MCF 10A (cell line): Measurements from ENCODE around the gene SIGLEC7. TPM values are rescaled to one million over a fixed set of nuclear protein-coding genes. Genes with fewer than 3 reads are reported as not detected.

Source experiments
- Bru-seq: library from RNA; stranded (reverse); fragments of 400-500 nt; gene quantifications from one replicate; lab custom pipeline; 2021; lab: Mats Ljungman, UMichigan
- BruChase-seq, 2 experiments: library from RNA; stranded (reverse); fragments of 400-500 nt; gene quantifications; one replicate each; lab custom pipeline; 2021; lab: Mats Ljungman, UMichigan
- BruUV-seq: library from RNA; stranded (reverse); fragments of 400-500 nt; replicated peaks from 2 replicates; lab custom pipeline; 2021; lab: Mats Ljungman, UMichigan
- CTCF ChIA-PET: fragments of 300-600 bp; sonication (Branson Sonifier 250); formaldehyde crosslinking; extraction: SDS; loops from one replicate; lab custom pipeline; 2021; ENCODE audit warnings: antibody characterized with exemption, inconsistent platforms; lab: Yijun Ruan, JAX
- POLR2A ChIA-PET: fragments of 300-600, 350-650 bp; sonication (Branson Sonifier 250); formaldehyde crosslinking; extraction: SDS; loops from one replicate; lab custom pipeline; 2020; ENCODE audit warnings: antibody characterized with exemption, inconsistent platforms; lab: Yijun Ruan, JAX
- DNase-seq: peaks from one replicate; pipeline ENCODE4 v3.0.0-alpha.2; 2018; ENCODE audit not compliant: unreplicated experiment
- H3K27ac Mint-ChIP-seq: one replicate; pipeline ENCODE4 v1.8.0; 2022; ENCODE audit warnings: mild to moderate bottlenecking, low read depth, mixed read lengths; ENCODE audit not compliant: unreplicated experiment
- H3K27me3 Mint-ChIP-seq: one replicate; pipeline ENCODE4 v1.8.0; 2022; ENCODE audit warnings: mixed read lengths; ENCODE audit not compliant: insufficient read depth, unreplicated experiment
- H3K36me3 Mint-ChIP-seq: one replicate; pipeline ENCODE4 v1.8.0; 2022; ENCODE audit warnings: mild to moderate bottlenecking, moderate library complexity, mixed read lengths; ENCODE audit not compliant: insufficient read depth, unreplicated experiment
- H3K4me1 Mint-ChIP-seq: one replicate; pipeline ENCODE4 v1.8.0; 2022; ENCODE audit warnings: mixed read lengths; ENCODE audit not compliant: insufficient read depth, unreplicated experiment
- H3K4me3 Mint-ChIP-seq: one replicate; pipeline ENCODE4 v1.8.0; 2022; ENCODE audit warnings: mild to moderate bottlenecking, moderate library complexity, mixed read lengths; ENCODE audit not compliant: unreplicated experiment
- H3K9me3 Mint-ChIP-seq: one replicate; pipeline ENCODE4 v1.8.0; 2022; ENCODE audit warnings: mixed read lengths; ENCODE audit not compliant: unreplicated experiment
- CTCF ChIP-seq: fragments of 200-600 bp; IDR thresholded peaks from one replicate; pipeline ENCODE4 v1.8.0; 2022; ENCODE audit warnings: antibody characterized with exemption, mild to moderate bottlenecking; ENCODE audit not compliant: unreplicated experiment
- intact Hi-C: fragments of 100-400 bp; cut with micrococcal nuclease; formaldehyde crosslinking; loops from 2 replicates; pipeline ENCODE4 v1.14.1; 2022
- long read RNA-seq: library from polyadenylated mRNA; stranded (forward); transcript quantifications from one replicate; pipeline ENCODE4 v2.0.0, GENCODE V29; 2022
- total RNA-seq: library from RNA; stranded (reverse); gene quantifications from 2 replicates; pipeline ENCODE4 v1.2.3, GENCODE V29; 2022

Gene SIGLEC7
- total RNA-seq (not detected in 2 replicates), Bru-seq, nascent RNA (not detected), BruChase-seq, experiment 1, labeled RNA remaining after a 6-hour chase (not detected), BruChase-seq, experiment 2, labeled RNA remaining after a 2-hour chase (not detected)
- long read RNA-seq = 0 reads

GRCh38 chr19:51142119-51142518, at the start of gene SIGLEC7:
TSS of gene SIGLEC7 (plus strand) at chr19:51142301. CDS start at chr19:51142370, 69 bp downstream.
- Mint-ChIP-seq H3K27ac (no peak within 1 kb of the TSS), H3K4me3 (no peak within 1 kb of the TSS), H3K4me1 (no peaks in the 10 kb centered on the region), H3K36me3 (peaks cover 5% of the 10 kb centered on the region), H3K9me3 (peaks cover 6% of the 10 kb centered on the region), H3K27me3 (no peaks in the 10 kb centered on the region)
- no TSS peak for BruUV-seq
- ChIA-PET CTCF (no interaction called here), POLR2A (no interaction called here)
- intact Hi-C loops = no loop called here
- TF ChIP-seq CTCF = no peak
- no peak for DNase-seq

DNA sequence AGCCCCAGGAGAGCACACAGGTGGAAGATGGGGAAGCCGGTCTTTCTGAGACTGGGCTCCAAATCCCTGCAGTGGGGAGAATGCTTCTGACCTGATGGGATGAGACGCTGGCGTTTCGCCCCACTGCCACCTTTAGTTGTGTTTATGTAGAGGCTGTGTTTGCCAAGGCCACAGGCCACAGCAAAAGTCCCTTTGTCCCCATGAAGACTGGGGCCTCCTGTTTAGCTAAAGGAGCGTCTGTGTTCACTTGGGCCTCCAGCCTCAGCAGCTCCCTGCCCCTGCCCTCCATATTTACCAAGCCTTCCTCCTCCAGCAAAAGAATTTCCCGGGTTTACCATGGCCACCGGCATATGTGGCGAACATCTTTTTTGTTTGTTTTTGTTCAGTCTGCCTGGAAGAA, 49.0 kb upstream of the SIGLEC7 start:
- intact Hi-C loops = loop anchor here (10.0 kb wide), 1 partner anchor 288 kb away; no protein-coding TSS in a partner anchor
- Mint-ChIP-seq H3K27me3 (no peaks in the 10 kb centered on the region), H3K4me3 (no peak overlapping the region), H3K27ac (no peak overlapping the region), H3K4me1 (peaks cover 18% of the 10 kb centered on the region), H3K9me3 (no peaks in the 10 kb centered on the region), H3K36me3 (peaks cover 11% of the 10 kb centered on the region)
- TF ChIP-seq CTCF = no peak
- ChIA-PET POLR2A (no interaction called here), CTCF (interaction anchor here (0.6 to 0.9 kb wide), 3 partner anchors 71 to 380 kb away, joined by 3 read pairs; no protein-coding TSS in a partner anchor)
- DNase-seq = no peak
- BruUV-seq = no TSS peak

DNA sequence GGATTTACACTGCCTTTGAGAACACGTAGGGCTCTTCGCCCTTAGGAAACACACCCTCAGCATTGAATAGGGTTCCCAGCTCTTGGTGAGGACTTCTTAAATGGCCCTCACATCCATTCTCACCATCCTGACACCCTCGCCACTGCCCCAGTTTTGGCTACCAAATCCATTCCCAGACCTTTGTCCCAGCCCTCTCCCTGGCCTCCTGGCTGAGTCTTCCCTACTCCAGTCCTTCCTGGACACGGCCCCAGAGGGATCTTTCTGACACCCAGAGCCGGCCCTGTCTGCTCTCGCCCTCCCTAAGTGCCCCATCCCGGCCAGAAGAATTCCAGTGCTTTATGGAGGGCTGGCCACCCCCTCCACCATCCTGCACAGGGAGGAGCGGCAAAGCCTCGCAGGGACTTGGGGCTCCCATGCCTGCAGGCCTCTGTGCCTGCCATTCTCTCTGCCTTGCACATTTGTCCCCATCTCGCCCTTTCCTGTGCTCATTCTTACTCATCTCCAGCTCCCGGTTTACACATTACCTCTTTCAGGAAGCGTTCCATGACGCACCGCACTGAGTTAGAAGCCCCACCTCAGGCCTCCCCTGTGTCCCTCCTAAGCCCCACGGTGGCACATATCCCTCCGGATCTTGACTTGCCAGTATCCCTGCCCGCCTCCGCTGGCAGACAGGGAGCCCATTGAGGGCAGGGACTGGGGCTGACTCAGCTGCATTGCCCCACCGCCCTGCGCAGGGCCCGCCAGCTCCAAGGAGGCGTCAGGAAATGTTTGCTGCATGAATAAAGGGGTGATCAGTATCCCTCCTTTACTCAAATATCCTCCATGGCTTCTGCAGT, 48.4 kb upstream of the SIGLEC7 start:
- intact Hi-C loops = loop anchor here (10.0 kb wide), 1 partner anchor 289 kb away; no protein-coding TSS in a partner anchor
- no peak overlapping the region for H3K27ac Mint-ChIP-seq
- ChIA-PET POLR2A (no interaction called here), CTCF (interaction anchor here (0.5 to 1.8 kb wide), 7 partner anchors 9 to 1025 kb away, joined by 3 to 7 read pairs (median 4); no protein-coding TSS in a partner anchor)
- no peak overlapping the region for H3K4me3 Mint-ChIP-seq
- peaks cover 18% of the 10 kb centered on the region for H3K4me1 Mint-ChIP-seq
- TF ChIP-seq CTCF = no peak
- H3K9me3 Mint-ChIP-seq = no peaks in the 10 kb centered on the region
- peaks cover 11% of the 10 kb centered on the region for H3K36me3 Mint-ChIP-seq
- no peaks in the 10 kb centered on the region for H3K27me3 Mint-ChIP-seq
- BruUV-seq = no TSS peak
- no peak for DNase-seq
